H1 (cell line): Measurements from ENCODE around the gene RPL3. TPM values are rescaled to one million over a fixed set of nuclear protein-coding genes. Genes with fewer than 3 reads are reported as not detected.

Experiments
- CTCF ChIA-PET: fragments of 300-600 bp; sonication (Branson Sonifier 250); formaldehyde crosslinking; loops from one replicate; lab custom pipeline; 2021; ENCODE audit not compliant: partially characterized antibody; lab: Charles Lee
- POLR2A ChIA-PET: fragments of 300-600 bp; sonication (Branson Sonifier 250); formaldehyde crosslinking; loops from one replicate; lab custom pipeline; 2021; ENCODE audit warnings: inconsistent platforms; ENCODE audit not compliant: partially characterized antibody; lab: Charles Lee
- DNase-seq, 2 experiments: peaks; one replicate each; pipeline versions ENCODE4 v3.0.0 to v3.0.0-alpha.2; 2010 to 2022; ENCODE audit warnings: low spot score in 2 of 2, low read depth in 1 of 2, mixed read lengths in 1 of 2
- FAIRE-seq: peaks from 2 replicates; lab custom pipeline; 2011; peaks lifted over from hg19 to GRCh38; lab: Jason Lieb, UNC
- H2AFZ ChIP-seq: 2 replicates; pipeline ENCODE4 v1.8.1; 2012; ENCODE audit warnings: low read length, inconsistent platforms
- H2AK5ac ChIP-seq: 2 replicates; pipeline ENCODE4 v1.6.1; 2013; ENCODE audit warnings: low read depth, low read length
- H2BK120ac ChIP-seq: replicated peaks from 2 replicates; pipeline ENCODE3; 2013; ENCODE audit warnings: low read depth, low read length, inconsistent platforms
- H2BK12ac ChIP-seq: 2 replicates; pipeline ENCODE4 v1.6.1; 2013; ENCODE audit warnings: low read depth, low read length
- H2BK15ac ChIP-seq: 2 replicates; pipeline ENCODE4 v1.6.1; 2013; ENCODE audit warnings: low read length
- H2BK20ac ChIP-seq: 2 replicates; pipeline ENCODE4 v1.6.1; 2013; ENCODE audit warnings: low read length
- H2BK5ac ChIP-seq: 2 replicates; pipeline ENCODE4 v1.6.1; 2013; ENCODE audit warnings: low read depth, low read length
- H3K14ac ChIP-seq: 2 replicates; pipeline ENCODE4 v1.6.1; 2013; ENCODE audit warnings: inconsistent platforms; ENCODE audit not compliant: insufficient read length
- H3K18ac ChIP-seq: 2 replicates; pipeline ENCODE4 v1.6.1; 2013; ENCODE audit warnings: low read length; ENCODE audit errors: extremely low read depth
- H3K23ac ChIP-seq: 2 replicates; pipeline ENCODE4 v1.6.1; 2013; ENCODE audit warnings: inconsistent platforms; ENCODE audit not compliant: insufficient read length
- H3K23me2 ChIP-seq: 2 replicates; pipeline ENCODE4 v1.6.1; 2013; ENCODE audit warnings: low read depth, low read length
- H3K27ac ChIP-seq: 2 replicates; pipeline ENCODE4 v1.6.1; 2011; ENCODE audit warnings: low read depth, low read length, inconsistent platforms
- H3K27me3 ChIP-seq, 4 experiments: replicated peaks in 1 of 4; 1 replicate in 1 of 4; 2 replicates in 3 of 4; pipeline versions ENCODE4 v1.6.1 to v1.8.1; 2011 to 2013; ENCODE audit warnings: low read length in 3 of 4, mild to moderate bottlenecking in 3 of 4, inconsistent platforms in 2 of 4, mixed read lengths in 2 of 4, moderate library complexity in 1 of 4; ENCODE audit not compliant: control insufficient read depth in 3 of 4, insufficient read depth in 3 of 4; ENCODE audit errors: extremely low read depth in 1 of 4
- H3K36me3 ChIP-seq, 4 experiments: 2 replicates each; pipeline versions ENCODE4 v1.6.1 to v1.8.1; 2011 to 2013; ENCODE audit warnings: mild to moderate bottlenecking in 4 of 4, low read length in 3 of 4, moderate library complexity in 2 of 4, control low read depth in 1 of 4, inconsistent platforms in 1 of 4; ENCODE audit not compliant: insufficient read depth in 4 of 4, control insufficient read depth in 2 of 4
- H3K4ac ChIP-seq: replicated peaks from 2 replicates; pipeline ENCODE3; 2013; ENCODE audit warnings: low read length, low read depth, mixed read lengths, inconsistent platforms; ENCODE audit not compliant: insufficient read length
- H3K4me1 ChIP-seq, 4 experiments: replicated peaks in 1 of 4; 1 replicate in 1 of 4; 2 replicates in 3 of 4; pipeline versions ENCODE4 v1.6.1 to v1.8.1; 2011 to 2013; ENCODE audit warnings: low read length in 3 of 4, inconsistent platforms in 2 of 4, mixed read lengths in 1 of 4; ENCODE audit not compliant: insufficient read depth in 4 of 4, control insufficient read depth in 3 of 4
- H3K4me2 ChIP-seq, 2 experiments: 2 replicates each; pipeline versions ENCODE4 v1.6.1 to v1.8.1; 2011 to 2013; ENCODE audit warnings: low read depth in 2 of 2, low read length in 2 of 2, control low read depth in 1 of 2, inconsistent platforms in 1 of 2, mild to moderate bottlenecking in 1 of 2; ENCODE audit not compliant: insufficient read depth in 1 of 2
- H3K4me3 ChIP-seq, 4 experiments: fragments of 200-600, 300-600 bp in 1 of 4; sonication (generic), shearing (Covaris generic), sonication (Bioruptor Twin) in 1 of 4; 2 replicates each; pipeline versions ENCODE4 v1.5.1 to v1.8.1; 2011 to 2016; ENCODE audit warnings: low read length in 4 of 4, low read depth in 3 of 4, control low read depth in 2 of 4, inconsistent platforms in 2 of 4, mild to moderate bottlenecking in 2 of 4, mixed read lengths in 1 of 4, moderate library complexity in 1 of 4; ENCODE audit not compliant: insufficient read depth in 2 of 4; ENCODE audit errors: extremely low read depth in 1 of 4
- H3K56ac ChIP-seq: replicated peaks from 2 replicates; pipeline ENCODE3; 2013; ENCODE audit warnings: low read depth, mild to moderate bottlenecking, mixed read lengths, low read length, inconsistent platforms; ENCODE audit not compliant: insufficient read length
- H3K79me1 ChIP-seq: 2 replicates; pipeline ENCODE4 v1.6.1; 2013; ENCODE audit warnings: low read depth, low read length, control low read depth
- H3K79me2 ChIP-seq, 2 experiments: 2 replicates each; pipeline versions ENCODE4 v1.6.1 to v1.8.1; 2012 to 2013; ENCODE audit warnings: low read length in 2 of 2, mild to moderate bottlenecking in 2 of 2, inconsistent platforms in 1 of 2; ENCODE audit not compliant: insufficient read depth in 2 of 2, control insufficient read depth in 1 of 2
- H3K9ac ChIP-seq, 4 experiments: replicated peaks in 1 of 4; 1 replicate in 1 of 4; 2 replicates in 3 of 4; pipeline versions ENCODE4 v1.6.1 to v1.8.1; 2011 to 2013; ENCODE audit warnings: low read depth in 3 of 4, low read length in 3 of 4, control low read depth in 2 of 4, mild to moderate bottlenecking in 2 of 4, moderate library complexity in 2 of 4, inconsistent platforms in 1 of 4; ENCODE audit errors: extremely low read depth in 1 of 4
- H3K9me3 ChIP-seq, 2 experiments: 2 replicates each; pipeline versions ENCODE4 v1.6.1 to v1.8.1; 2012 to 2013; ENCODE audit warnings: mild to moderate bottlenecking in 2 of 2, moderate library complexity in 2 of 2, control low read depth in 1 of 2, inconsistent platforms in 1 of 2, low read depth in 1 of 2, low read length in 1 of 2, mixed read lengths in 1 of 2; ENCODE audit not compliant: insufficient read depth in 2 of 2
- H4K20me1 ChIP-seq, 2 experiments: replicated peaks in 1 of 2; 2 replicates each; pipeline versions ENCODE3 to v1.8.1; 2011 to 2013; ENCODE audit warnings: inconsistent platforms in 2 of 2, low read length in 2 of 2, mild to moderate bottlenecking in 1 of 2; ENCODE audit not compliant: insufficient read depth in 2 of 2, control insufficient read depth in 1 of 2
- H4K5ac ChIP-seq: 2 replicates; pipeline ENCODE4 v1.6.1; 2013; ENCODE audit warnings: low read length, low read depth, mixed read lengths, inconsistent platforms; ENCODE audit not compliant: insufficient read length
- H4K8ac ChIP-seq: 2 replicates; pipeline ENCODE4 v1.8.0; 2013; ENCODE audit warnings: mild to moderate bottlenecking, moderate library complexity, low read length, inconsistent platforms; ENCODE audit not compliant: insufficient read depth; ENCODE audit errors: extremely low read depth
- H4K91ac ChIP-seq: replicated peaks from 2 replicates; pipeline ENCODE3; 2013; ENCODE audit warnings: low read length, mixed read lengths, inconsistent platforms; ENCODE audit not compliant: insufficient read length
- BACH1 ChIP-seq: IDR thresholded peaks from 2 replicates; pipeline ENCODE4 v1.6.1; 2012; ENCODE audit warnings: low read length, improper control_type of control experiment
- HDAC2 ChIP-seq, 2 experiments: fragments of 300-600 bp in 1 of 2; sonication (generic) in 1 of 2; IDR thresholded peaks; 2 replicates each; pipeline ENCODE4 v1.6.1; 2011 to 2012; ENCODE audit warnings: low read depth in 2 of 2, low read length in 2 of 2, mild to moderate bottlenecking in 2 of 2, moderate library complexity in 2 of 2, borderline replicate concordance in 1 of 2, inconsistent platforms in 1 of 2
- POU5F1 ChIP-seq: IDR thresholded peaks from 2 replicates; pipeline ENCODE4 v1.6.1; 2011; ENCODE audit warnings: low read depth, mild to moderate bottlenecking, low read length, moderate library complexity
- RAD21 ChIP-seq, 2 experiments: IDR thresholded peaks in 1 of 2; conservative IDR thresholded peaks in 1 of 2; 2 replicates each; pipeline ENCODE4 v1.6.1; 2011; ENCODE audit warnings: low read depth in 2 of 2, low read length in 2 of 2, improper control_type of control experiment in 1 of 2, inconsistent platforms in 1 of 2, mild to moderate bottlenecking in 1 of 2, moderate library complexity in 1 of 2
- SUZ12 ChIP-seq: fragments of 200-600 bp; sonication (generic); IDR thresholded peaks from 2 replicates; pipeline ENCODE4 v1.6.1; 2012; ENCODE audit warnings: mild to moderate bottlenecking, inconsistent platforms, low read length, moderate library complexity, mixed read lengths
- TAF7 ChIP-seq: optimal IDR thresholded peaks from 2 replicates; pipeline ENCODE3; 2011; ENCODE audit warnings: low read depth, mild to moderate bottlenecking, inconsistent platforms, low read length, moderate library complexity, borderline replicate concordance
- WGBS, 2 experiments: shearing (Covaris generic) in 1 of 2; methylation state at CpG; one replicate each; pipeline versions ENCODE4 v1.1.6 to v1.1.7; 2013 to 2015; ENCODE audit warnings: low lambda C conversion rate in 2 of 2, mixed read lengths in 2 of 2, inconsistent platforms in 1 of 2, low coverage in 1 of 2, missing lambda C conversion rate in 1 of 2; ENCODE audit not compliant: insufficient replicate concordance in 2 of 2, insufficient coverage in 1 of 2, insufficient read length in 1 of 2; ENCODE audit errors: extremely low coverage in 1 of 2, missing lambda C conversion rate in 1 of 2; 5-methylcytosine and 5-hydroxymethylcytosine counted together
- polyA plus RNA-seq, 7 experiments: library from polyadenylated mRNA; depleted of rRNA in 3 of 7; stranded (reverse) in 5 of 7; unstranded in 2 of 7; fragments of >200 nt in 5 of 7; fragments of 200-250 nt in 2 of 7; gene quantifications; 1 replicate in 5 of 7; 2 replicates in 1 of 7; 4 replicates in 1 of 7; pipeline versions ENCODE4 v1.2.1 to v1.2.3, GENCODE V29; 2011 to 2013; ENCODE audit warnings: missing spikeins in 2 of 7, mixed read lengths in 2 of 7
- total RNA-seq: library from RNA; stranded (reverse); fragmentation: NEBNext Ultra II Directional; extraction: Animal tissue kit (Norgen Biotek cat#: 25700); gene quantifications from 2 replicates; pipeline ENCODE4 v1.2.1, GENCODE V29; 2021
- TF ChIP-seq, protein P1 (sequence below), 3 experiments: IDR thresholded peaks; 1 replicate in 2 of 3; 2 replicates in 1 of 3; pipeline versions ENCODE4 v1.5.1 to v1.6.1; 2011; ENCODE audit warnings: low read length in 3 of 3, mild to moderate bottlenecking in 3 of 3, inconsistent platforms in 2 of 3, low read depth in 1 of 3, moderate library complexity in 1 of 3; ENCODE audit not compliant: insufficient read depth in 1 of 3; ENCODE audit errors: control extremely low read depth in 1 of 3

Gene RPL3
- total and polyA plus RNA-seq, 2 of the 8 experiments (the other 6 are each of a cell fraction or from before 2014, with no cell fraction given) = 2,865 to 5,466 TPM

DNA sequence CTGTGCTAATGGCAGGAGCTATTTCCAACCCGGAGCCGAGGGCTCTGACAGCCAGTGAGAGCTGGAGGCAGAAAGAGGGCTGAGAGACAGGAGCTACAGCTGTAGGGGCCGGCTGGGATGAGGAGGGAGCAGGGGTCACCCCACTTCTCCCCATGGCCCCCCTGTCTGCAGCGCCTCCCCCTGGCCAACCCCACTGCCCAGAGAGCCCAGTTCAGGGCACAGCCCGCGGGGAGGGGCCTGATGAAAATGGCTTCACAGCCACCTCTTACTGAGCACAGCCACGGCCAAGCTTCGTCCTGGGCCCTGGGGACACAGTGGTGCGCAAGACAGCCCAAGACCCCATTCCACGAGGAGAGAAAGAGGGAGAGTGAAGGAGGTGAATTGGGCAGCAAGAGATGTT lies 27.9 kb downstream of the RPL3 start:
- Histone ChIP-seq H2BK5ac (no peak overlapping the region), H3K23me2 (0 out of 2 replicates have a peak, but pooled peaks cover 2% of the 10 kb centered on the region), H3K9me3 (no peaks in the 10 kb centered on the region), H3K27me3 (no peaks in the 10 kb centered on the region; a peak in 1 of 7 replicates), H3K23ac (no peak overlapping the region), H3K18ac (peak overlapping the region; percentile 75; the same call in 1 of the 2 replicates), H3K14ac (no peak overlapping the region), H3K79me1 (no peaks in the 10 kb centered on the region), H3K9ac (no peak overlapping the region), H4K20me1 (peaks cover 0 to 1% of the 10 kb centered on the region in 2 experiments), H2BK120ac (no peak overlapping the region), H2BK20ac (0 out of 2 replicates have a peak overlapping the region, but pooled peaks have one; percentile 61), H3K36me3 (no peaks in the 10 kb centered on the region), H2BK15ac (no peak overlapping the region), H3K4me2 (no peak overlapping the region), H3K56ac (no peak overlapping the region), H3K79me2 (no peaks in the 10 kb centered on the region), H3K27ac (no peak overlapping the region), H2AK5ac (no peak overlapping the region), H3K4me3 (no peak overlapping the region), H4K5ac (no peak overlapping the region), H2AFZ (no peak overlapping the region), H4K91ac (no peak overlapping the region), H4K8ac (no peak overlapping the region; the same call in 1 of the 2 replicates), H3K4me1 (peaks cover 0 to 9% (median 7%) of the 10 kb centered on the region in 4 experiments; a peak in 6 of 7 replicates), H2BK12ac (0 out of 2 replicates have a peak overlapping the region, but pooled peaks have one; percentile 84), H3K4ac (no peak overlapping the region)
- ChIA-PET POLR2A (interaction anchor here (1.2 to 37.3 kb wide), 4 partner anchors 8 to 51 kb away, joined by 4 to 692 read pairs (median 7); partner anchors contain the start of gene RPL3), CTCF (interaction anchor here (0.7 to 4.3 kb wide), 20 partner anchors 8 to 357 kb away, joined by 3 to 19 read pairs (median 4); no protein-coding TSS in a partner anchor)
- DNase-seq (no peak), FAIRE-seq (no peak)
- WGBS, 2 experiments = 91% methylated on average over 10 of the region's 10 CpGs; no CpG with 5 or more reads in 1 of the 2 experiments
- TF ChIP-seq, protein P1, sequence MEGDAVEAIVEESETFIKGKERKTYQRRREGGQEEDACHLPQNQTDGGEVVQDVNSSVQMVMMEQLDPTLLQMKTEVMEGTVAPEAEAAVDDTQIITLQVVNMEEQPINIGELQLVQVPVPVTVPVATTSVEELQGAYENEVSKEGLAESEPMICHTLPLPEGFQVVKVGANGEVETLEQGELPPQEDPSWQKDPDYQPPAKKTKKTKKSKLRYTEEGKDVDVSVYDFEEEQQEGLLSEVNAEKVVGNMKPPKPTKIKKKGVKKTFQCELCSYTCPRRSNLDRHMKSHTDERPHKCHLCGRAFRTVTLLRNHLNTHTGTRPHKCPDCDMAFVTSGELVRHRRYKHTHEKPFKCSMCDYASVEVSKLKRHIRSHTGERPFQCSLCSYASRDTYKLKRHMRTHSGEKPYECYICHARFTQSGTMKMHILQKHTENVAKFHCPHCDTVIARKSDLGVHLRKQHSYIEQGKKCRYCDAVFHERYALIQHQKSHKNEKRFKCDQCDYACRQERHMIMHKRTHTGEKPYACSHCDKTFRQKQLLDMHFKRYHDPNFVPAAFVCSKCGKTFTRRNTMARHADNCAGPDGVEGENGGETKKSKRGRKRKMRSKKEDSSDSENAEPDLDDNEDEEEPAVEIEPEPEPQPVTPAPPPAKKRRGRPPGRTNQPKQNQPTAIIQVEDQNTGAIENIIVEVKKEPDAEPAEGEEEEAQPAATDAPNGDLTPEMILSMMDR (IDR thresholded peaks at IDR 0.05; ENCODE audit: control extremely low read depth in 1 of 3, insufficient read depth in 1 of 3, low read depth in 1 of 3, low read length in 3 of 3) = peak; percentile 23 to 37 (median 29); a peak in 3 of 4 replicates
- no peak for TF ChIP-seq TAF7
- TF ChIP-seq POU5F1 = no peak
- TF ChIP-seq HDAC2 (IDR thresholded peaks at IDR 0.05; ENCODE audit: borderline replicate concordance in 1 of 2, low read depth in 2 of 2, low read length in 2 of 2) = no peak
- no peak for TF ChIP-seq BACH1
- no peak for TF ChIP-seq SUZ12
- peak in 1 of 2 experiments; percentile 20; a peak in 1 of 4 replicates for TF ChIP-seq RAD21 (IDR thresholded peaks at IDR 0.05 in 1 of 2, conservative IDR thresholded peaks at IDR 0.05 in 1 of 2; ENCODE audit: low read depth in 2 of 2, low read length in 2 of 2)
